HL-60 (cell line): Measurements from ENCODE around the gene SASH1.

Experiments used
- DNase-seq, 2 experiments: peaks; one replicate each; pipeline ENCODE4 v3.0.0-alpha.2; 2010 to 2020; ENCODE audit warnings: low read depth in 1 of 2, low spot score in 1 of 2
- H3K27ac ChIP-seq: fragments of 250-450 bp; sonication (Bioruptor Pico); replicated peaks from 2 replicates; pipeline ENCODE4 v1.5.1; 2020; ENCODE audit warnings: mild to moderate bottlenecking, moderate library complexity
- H3K27me3 ChIP-seq: fragments of 250-450 bp; sonication (Bioruptor Pico); 2 replicates; pipeline ENCODE4 v1.5.1; 2021; ENCODE audit warnings: mild to moderate bottlenecking, moderate library complexity; ENCODE audit not compliant: insufficient read depth, poor library complexity, severe bottlenecking
- H3K4me3 ChIP-seq: replicated peaks from 2 replicates; pipeline ENCODE4 v1.5.1; 2011; ENCODE audit warnings: mild to moderate bottlenecking, control low read depth, low read length; ENCODE audit not compliant: insufficient read depth
- GABPA ChIP-seq: IDR thresholded peaks from 2 replicates; pipeline ENCODE4 v1.6.1; 2012; ENCODE audit warnings: low read depth
- POLR2AphosphoS5 ChIP-seq: IDR thresholded peaks from 2 replicates; pipeline ENCODE4 v1.6.1; 2012; ENCODE audit warnings: low read depth
- SPI1 ChIP-seq: IDR thresholded peaks from 2 replicates; pipeline ENCODE4 v1.6.1; 2012; ENCODE audit warnings: low read depth, mild to moderate bottlenecking, borderline replicate concordance
- TF ChIP-seq, protein P1 (sequence below): IDR thresholded peaks from 2 replicates; pipeline ENCODE4 v1.6.1; 2012; ENCODE audit warnings: low read depth; ENCODE audit not compliant: insufficient replicate concordance
- TF ChIP-seq, protein P2 (sequence below): IDR thresholded peaks from one replicate; pipeline ENCODE4 v1.5.1; 2011; ENCODE audit warnings: low read length, control low read depth, inconsistent platforms; ENCODE audit not compliant: insufficient read depth

SASH1 gene

DNA sequence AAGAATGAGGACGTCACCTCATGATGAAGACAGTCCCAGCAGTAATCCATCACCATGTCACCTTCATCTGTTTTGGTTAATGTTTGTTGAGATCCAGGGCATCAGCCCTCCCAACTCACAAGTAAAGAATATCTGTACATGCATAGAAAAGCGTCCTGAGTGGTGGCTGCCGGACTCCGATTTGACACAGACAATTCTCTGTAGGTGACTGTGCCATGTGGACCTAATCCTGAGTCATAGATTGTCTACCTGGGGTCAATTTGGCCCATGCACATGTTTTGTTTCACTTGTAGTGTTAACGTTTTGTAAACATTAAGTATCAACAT is 235.8 kb downstream of the SASH1 start:
- no peak for DNase-seq
- no peaks in the 10 kb centered on the region for H3K27me3 ChIP-seq
- H3K4me3 ChIP-seq: no peak overlapping the region
- no peak overlapping the region for H3K27ac ChIP-seq
- TF ChIP-seq POLR2AphosphoS5 (no peak), SPI1 (no peak)
- TF ChIP-seq, protein P1, sequence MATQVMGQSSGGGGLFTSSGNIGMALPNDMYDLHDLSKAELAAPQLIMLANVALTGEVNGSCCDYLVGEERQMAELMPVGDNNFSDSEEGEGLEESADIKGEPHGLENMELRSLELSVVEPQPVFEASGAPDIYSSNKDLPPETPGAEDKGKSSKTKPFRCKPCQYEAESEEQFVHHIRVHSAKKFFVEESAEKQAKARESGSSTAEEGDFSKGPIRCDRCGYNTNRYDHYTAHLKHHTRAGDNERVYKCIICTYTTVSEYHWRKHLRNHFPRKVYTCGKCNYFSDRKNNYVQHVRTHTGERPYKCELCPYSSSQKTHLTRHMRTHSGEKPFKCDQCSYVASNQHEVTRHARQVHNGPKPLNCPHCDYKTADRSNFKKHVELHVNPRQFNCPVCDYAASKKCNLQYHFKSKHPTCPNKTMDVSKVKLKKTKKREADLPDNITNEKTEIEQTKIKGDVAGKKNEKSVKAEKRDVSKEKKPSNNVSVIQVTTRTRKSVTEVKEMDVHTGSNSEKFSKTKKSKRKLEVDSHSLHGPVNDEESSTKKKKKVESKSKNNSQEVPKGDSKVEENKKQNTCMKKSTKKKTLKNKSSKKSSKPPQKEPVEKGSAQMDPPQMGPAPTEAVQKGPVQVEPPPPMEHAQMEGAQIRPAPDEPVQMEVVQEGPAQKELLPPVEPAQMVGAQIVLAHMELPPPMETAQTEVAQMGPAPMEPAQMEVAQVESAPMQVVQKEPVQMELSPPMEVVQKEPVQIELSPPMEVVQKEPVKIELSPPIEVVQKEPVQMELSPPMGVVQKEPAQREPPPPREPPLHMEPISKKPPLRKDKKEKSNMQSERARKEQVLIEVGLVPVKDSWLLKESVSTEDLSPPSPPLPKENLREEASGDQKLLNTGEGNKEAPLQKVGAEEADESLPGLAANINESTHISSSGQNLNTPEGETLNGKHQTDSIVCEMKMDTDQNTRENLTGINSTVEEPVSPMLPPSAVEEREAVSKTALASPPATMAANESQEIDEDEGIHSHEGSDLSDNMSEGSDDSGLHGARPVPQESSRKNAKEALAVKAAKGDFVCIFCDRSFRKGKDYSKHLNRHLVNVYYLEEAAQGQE: no peak

DNA sequence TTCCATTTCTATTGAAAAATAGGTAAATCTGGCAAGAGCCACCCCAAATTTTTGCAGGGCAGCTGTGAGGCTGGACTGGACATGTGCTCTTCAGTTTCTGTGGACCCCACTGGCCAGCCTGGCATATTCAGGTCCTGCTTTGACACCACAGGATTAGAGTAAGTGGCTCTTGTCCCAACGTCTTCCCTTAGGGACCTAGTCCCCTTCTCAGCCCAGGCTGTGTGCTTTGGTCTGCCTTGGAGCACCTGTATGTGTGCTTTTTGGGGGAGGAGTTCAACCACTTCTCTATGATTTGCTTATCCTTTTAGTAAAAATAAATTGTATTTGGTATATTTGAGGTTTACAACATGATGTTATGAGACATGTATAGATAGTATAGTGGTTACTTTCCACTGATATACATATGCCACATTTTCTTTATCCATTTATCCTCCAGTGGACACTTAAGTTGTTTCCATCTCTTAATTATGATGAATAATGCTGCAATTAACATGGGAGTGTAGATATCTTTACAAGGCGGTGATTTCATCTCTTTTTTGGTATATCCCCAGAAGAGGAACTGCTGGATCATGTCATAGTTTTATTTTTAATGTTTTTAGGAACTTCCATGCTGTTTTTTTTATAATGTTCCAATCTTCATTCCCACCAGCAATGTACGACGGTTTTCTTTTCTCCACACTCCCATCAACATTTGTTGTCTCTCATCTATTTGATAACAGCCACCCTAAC is 236.4 kb downstream of the SASH1 start:
- no peak overlapping the region for H3K27ac ChIP-seq
- DNase-seq: no peak
- no peaks in the 10 kb centered on the region for H3K27me3 ChIP-seq
- no peak for TF ChIP-seq POLR2AphosphoS5
- TF ChIP-seq GABPA: no peak
- no peak for TF ChIP-seq SPI1
- TF ChIP-seq, protein P2, sequence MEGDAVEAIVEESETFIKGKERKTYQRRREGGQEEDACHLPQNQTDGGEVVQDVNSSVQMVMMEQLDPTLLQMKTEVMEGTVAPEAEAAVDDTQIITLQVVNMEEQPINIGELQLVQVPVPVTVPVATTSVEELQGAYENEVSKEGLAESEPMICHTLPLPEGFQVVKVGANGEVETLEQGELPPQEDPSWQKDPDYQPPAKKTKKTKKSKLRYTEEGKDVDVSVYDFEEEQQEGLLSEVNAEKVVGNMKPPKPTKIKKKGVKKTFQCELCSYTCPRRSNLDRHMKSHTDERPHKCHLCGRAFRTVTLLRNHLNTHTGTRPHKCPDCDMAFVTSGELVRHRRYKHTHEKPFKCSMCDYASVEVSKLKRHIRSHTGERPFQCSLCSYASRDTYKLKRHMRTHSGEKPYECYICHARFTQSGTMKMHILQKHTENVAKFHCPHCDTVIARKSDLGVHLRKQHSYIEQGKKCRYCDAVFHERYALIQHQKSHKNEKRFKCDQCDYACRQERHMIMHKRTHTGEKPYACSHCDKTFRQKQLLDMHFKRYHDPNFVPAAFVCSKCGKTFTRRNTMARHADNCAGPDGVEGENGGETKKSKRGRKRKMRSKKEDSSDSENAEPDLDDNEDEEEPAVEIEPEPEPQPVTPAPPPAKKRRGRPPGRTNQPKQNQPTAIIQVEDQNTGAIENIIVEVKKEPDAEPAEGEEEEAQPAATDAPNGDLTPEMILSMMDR: no peak
- TF ChIP-seq, protein P1: no peak
- no peak overlapping the region for H3K4me3 ChIP-seq

DNA sequence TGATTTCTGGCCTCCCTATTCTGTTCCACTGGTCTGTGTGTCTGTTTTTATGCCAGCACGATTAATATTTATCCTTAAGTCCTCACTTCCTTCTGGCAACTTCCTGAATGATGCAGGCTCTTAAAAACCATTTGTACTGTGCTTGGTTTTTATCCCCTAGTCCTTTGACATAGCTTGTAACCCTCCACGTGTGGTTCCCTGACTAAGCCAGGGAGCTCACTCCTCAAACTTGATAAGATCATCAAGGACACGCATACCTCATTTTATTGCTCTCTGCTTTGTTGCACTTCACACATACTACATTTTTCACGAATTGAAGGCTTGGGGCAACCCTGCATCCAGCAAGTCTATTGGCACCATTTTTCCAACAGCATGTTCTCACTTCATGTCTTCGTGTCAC is 237.8 kb downstream of the SASH1 start:
- no peak for DNase-seq
- TF ChIP-seq POLR2AphosphoS5 (no peak), GABPA (no peak), SPI1 (no peak)
- TF ChIP-seq, protein P2: no peak
- TF ChIP-seq, protein P1: no peak
- Histone ChIP-seq H3K27me3 (no peaks in the 10 kb centered on the region), H3K4me3 (no peak overlapping the region), H3K27ac (no peak overlapping the region)
